ENCODE data around the gene HOXD11.

- TF ChIP-seq CTCF (IDR thresholded peaks at IDR 0.05) (no peak), POLR2AphosphoS5 (IDR thresholded peaks at IDR 0.05) (no peak)
Measured at GRCh38 chr2:176127774-176128072, 20.6 kb downstream of the HOXD11 start.

Data from upper lobe of left lung (tissue), 4 donors.